ENCODE results near the gene EDRF1. TPM values are rescaled to one million over a fixed set of nuclear protein-coding genes. Genes with fewer than 3 reads are reported as not detected.
"Not testable (repeated sequence)": the region's sequence is repeated elsewhere in the genome, so short reads cannot be mapped to it uniquely, and the experiment has no call there.

EDRF1 gene
- polyA plus RNA-seq, 2 of the 4 experiments (the other 2 are of a cell fraction) = 19.7 to 37.9 TPM

- WGBS (ENCODE audit: missing lambda C conversion rate) = 8% methylated on average over 1 of the region's 1 CpG
- Histone ChIP-seq H3K4me2 (peak overlapping the region; percentile 46), H3K9me3 (no peaks in the 10 kb centered on the region), H3K4me3 (no peak overlapping the region), H3K27ac (peak overlapping the region; percentile 58 to 80; a peak in 5 of 6 replicates), H3K4me1 (peaks cover 15% of the 10 kb centered on the region)
- DNase-seq (ENCODE audit: low read depth in 1 of 2, low spot score in 1 of 2) (peak; percentile 48 to 71), FAIRE-seq (peak; percentile 56), ATAC-seq (peak; percentile 52 to 82; a peak in 3 of 6 replicates)
- TF ChIP-seq JUNB (IDR thresholded peaks at IDR 0.05) = 0 out of 2 replicates have a peak, but pooled peaks have one; percentile 32
- no peak for TF ChIP-seq FOSL2 (IDR thresholded peaks at IDR 0.05)
- peak; percentile 41 for TF ChIP-seq FOSL2 (CRISPR knock-in tag; IDR thresholded peaks at IDR 0.05)
- TF ChIP-seq BHLHE40 (IDR thresholded peaks at IDR 0.05; ENCODE audit: low read depth, low read length) = no peak
- TF ChIP-seq GATA3 (IDR thresholded peaks at IDR 0.05; ENCODE audit: borderline replicate concordance) = peak; percentile 92
- peak; percentile 32 for TF ChIP-seq MAFK (IDR thresholded peaks at IDR 0.05; ENCODE audit: partially characterized antibody)
- no peak for TF ChIP-seq ZSCAN20 (CRISPR knock-in tag; IDR thresholded peaks at IDR 0.05)
- TF ChIP-seq EP300 (IDR thresholded peaks at IDR 0.05) = no peak
- CTCF ChIA-PET = interaction anchor here (1.6 kb wide), 1 partner anchor 13 kb away, joined by 7 read pairs; no protein-coding TSS in a partner anchor
- POLR2A ChIA-PET = interaction anchor here (0.6 to 2.0 kb wide), 4 partner anchors 13 to 659 kb away, joined by 3 to 9 read pairs (median 3); partner anchors contain the start of gene EDRF1
These were observed 24.6 kb upstream of the EDRF1 start for GRCh38 chr10:125694883-125695282.

GRCh38 chr10:125696884-125697283, 22.6 kb upstream of the EDRF1 start:
- H3K9me3 ChIP-seq; H3K4me3 ChIP-seq; H3K4me2 ChIP-seq; POLR2A ChIA-PET; H3K27ac ChIP-seq; DNase-seq (ENCODE audit: low read depth in 1 of 2, low spot score in 1 of 2); ATAC-seq; FAIRE-seq: not testable (repeated sequence)
- 90% methylated on average over 6 of the region's 6 CpGs for WGBS (ENCODE audit: missing lambda C conversion rate)
- H3K4me1 ChIP-seq = peaks cover 15% of the 10 kb centered on the region
- CTCF ChIA-PET = interaction anchor here (1.5 kb wide), 1 partner anchor 11 kb away, joined by 3 read pairs; no protein-coding TSS in a partner anchor

- Histone ChIP-seq H3K4me2 (no peak overlapping the region), H3K4me3 (no peak overlapping the region), H3K9me3 (no peaks in the 10 kb centered on the region), H3K27ac (peak overlapping the region in 1 of 2 experiments; percentile 15; a peak in 1 of 6 replicates), H3K4me1 (peaks cover 15% of the 10 kb centered on the region)
- CTCF ChIA-PET = interaction anchor here (2.1 kb wide), 1 partner anchor 536 kb away, joined by 4 read pairs; no protein-coding TSS in a partner anchor
- POLR2A ChIA-PET = no interaction called here
- FAIRE-seq (no peak), ATAC-seq (peak; percentile 66 to 71; a peak in 5 of 6 replicates), DNase-seq (ENCODE audit: low read depth in 1 of 2, low spot score in 1 of 2) (peak in 1 of 2 experiments; percentile 17)
- TF ChIP-seq MAFK (IDR thresholded peaks at IDR 0.05; ENCODE audit: partially characterized antibody) (no peak), SREBF2 (IDR thresholded peaks at IDR 0.05) (no peak), SMC3 (IDR thresholded peaks at IDR 0.05) (no peak), E2F6 (IDR thresholded peaks at IDR 0.05; ENCODE audit: borderline replicate concordance, low read depth) (no peak), CHD2 (IDR thresholded peaks at IDR 0.05; ENCODE audit: low read length, partially characterized antibody) (no peak), CBX8 (IDR thresholded peaks at IDR 0.05) (no peak), MAZ (IDR thresholded peaks at IDR 0.05; ENCODE audit: borderline replicate concordance, low read depth, low read length) (no peak), PHF8 (IDR thresholded peaks at IDR 0.05; ENCODE audit: borderline replicate concordance, low read depth) (no peak), RAD21 (conservative IDR thresholded peaks at IDR 0.05 in 1 of 2, IDR thresholded peaks at IDR 0.05 in 1 of 2) (no peak), EP300 (IDR thresholded peaks at IDR 0.05) (no peak), EHMT2 (IDR thresholded peaks at IDR 0.05; ENCODE audit: low read depth) (no peak), ATOH8 (CRISPR knock-in tag; IDR thresholded peaks at IDR 0.05; ENCODE audit: low read depth) (no peak), TFCP2L1 (CRISPR knock-in tag; IDR thresholded peaks at IDR 0.05) (no peak), GATA3 (IDR thresholded peaks at IDR 0.05; ENCODE audit: borderline replicate concordance) (no peak), KDM5A (IDR thresholded peaks at IDR 0.05) (no peak), FOSB (CRISPR knock-in tag; IDR thresholded peaks at IDR 0.05) (no peak), POLR2AphosphoS2 (conservative IDR thresholded peaks at IDR 0.05; ENCODE audit: low read length) (no peak), EHF (CRISPR knock-in tag; IDR thresholded peaks at IDR 0.05) (no peak), CEBPB (IDR thresholded peaks at IDR 0.05) (no peak), HDAC2 (IDR thresholded peaks at IDR 0.05) (no peak)
- 73% methylated on average over 9 of the region's 9 CpGs for WGBS (ENCODE audit: missing lambda C conversion rate)
These were observed 21.0 kb upstream of the EDRF1 start for GRCh38 chr10:125698481-125698998.

Data from A549 (cell line).